DOHH2 (cell line): ENCODE data around the gene ADAM33.

Source experiments
- H3F3A ChIP-seq: fragments of 200-600 bp; sonication (generic), shearing (Covaris generic); 2 replicates; pipeline ENCODE4 v1.6.0; 2016; ENCODE audit warnings: antibody characterized with exemption, mild to moderate bottlenecking; ENCODE audit not compliant: control insufficient read depth, insufficient read depth
- H3K27ac ChIP-seq: fragments of 200-600 bp; sonication (generic); 2 replicates; pipeline ENCODE4 v1.5.1; 2014; ENCODE audit warnings: low read depth, mild to moderate bottlenecking, low read length, moderate library complexity
- H3K27me3 ChIP-seq: fragments of 200-600 bp; sonication (generic); 2 replicates; pipeline ENCODE4 v1.6.1; 2014; ENCODE audit warnings: mild to moderate bottlenecking, low read length, mixed read lengths; ENCODE audit not compliant: control insufficient read depth
- H3K36me3 ChIP-seq: fragments of 200-600 bp; sonication (generic); 2 replicates; pipeline ENCODE4 v1.6.1; 2014; ENCODE audit warnings: mild to moderate bottlenecking, low read length, moderate library complexity, mixed read lengths; ENCODE audit not compliant: control insufficient read depth
- H3K4me1 ChIP-seq: fragments of 200-600 bp; sonication (generic); 2 replicates; pipeline ENCODE4 v1.6.1; 2014; ENCODE audit warnings: mild to moderate bottlenecking, low read length, mixed read lengths; ENCODE audit not compliant: control insufficient read depth
- H3K4me2 ChIP-seq: fragments of 200-600 bp; sonication (generic); 2 replicates; pipeline ENCODE4 v1.6.0; 2014; ENCODE audit warnings: mild to moderate bottlenecking, low read length, moderate library complexity
- H3K4me3 ChIP-seq: fragments of 200-600 bp; sonication (generic); 2 replicates; pipeline ENCODE4 v1.5.1; 2014; ENCODE audit warnings: mild to moderate bottlenecking, low read length, mixed read lengths
- H3K79me2 ChIP-seq: fragments of 200-600 bp; sonication (generic); 2 replicates; pipeline ENCODE4 v1.6.1; 2014; ENCODE audit warnings: mild to moderate bottlenecking, low read length, mixed read lengths; ENCODE audit not compliant: control insufficient read depth
- H3K9me2 ChIP-seq: fragments of 200-600 bp; sonication (generic); replicated peaks from 2 replicates; pipeline ENCODE4 v1.6.1; 2014; ENCODE audit warnings: mild to moderate bottlenecking, low read length, mixed read lengths; ENCODE audit not compliant: control insufficient read depth
- H3K9me3 ChIP-seq: fragments of 200-600 bp; sonication (generic); 2 replicates; pipeline ENCODE4 v1.6.1; 2014; ENCODE audit warnings: antibody characterized with exemption, low read length, mixed read lengths; ENCODE audit not compliant: control insufficient read depth, insufficient read depth
- H4K20me1 ChIP-seq: fragments of 200-600 bp; sonication (generic); 2 replicates; pipeline ENCODE4 v1.6.0; 2014; ENCODE audit warnings: low read depth, mild to moderate bottlenecking, antibody characterized with exemption, low read length, moderate library complexity; ENCODE audit not compliant: control insufficient read depth, insufficient read depth
- EZH2phosphoT487 ChIP-seq: fragments of 200-600 bp; sonication (generic); IDR thresholded peaks from 2 replicates; pipeline ENCODE4 v1.6.1; 2017; ENCODE audit warnings: borderline replicate concordance, mild to moderate bottlenecking, antibody characterized with exemption, low read length, moderate library complexity, mixed read lengths
- TF ChIP-seq, protein P1 (sequence below): fragments of 200-600 bp; sonication (generic); IDR thresholded peaks from one replicate; pipeline ENCODE4 v1.5.1; 2014; ENCODE audit warnings: antibody characterized with exemption, mild to moderate bottlenecking, low read depth, low read length; ENCODE audit not compliant: poor library complexity, severe bottlenecking

The ADAM33 gene

DNA sequence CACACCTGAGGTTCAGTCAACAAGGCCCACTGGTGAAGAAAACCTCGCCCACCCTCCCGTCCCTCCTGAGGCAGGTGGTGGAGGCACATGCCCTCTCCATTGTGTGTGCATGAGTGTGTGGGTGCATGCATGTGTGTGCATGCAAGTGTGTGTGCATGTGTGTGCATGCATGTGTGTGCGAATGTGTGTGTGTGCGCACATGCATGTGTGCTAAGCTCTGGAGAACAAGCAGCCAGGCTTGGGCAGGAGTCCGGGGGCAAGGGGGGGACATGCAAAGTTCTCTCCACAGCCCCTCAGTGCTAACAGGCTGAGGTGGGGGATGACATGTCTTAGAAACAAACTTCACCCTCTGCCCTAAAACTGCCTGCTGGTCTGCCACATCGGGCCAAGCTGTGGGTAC is 47.6 kb upstream of the ADAM33 start:
- no peaks in the 10 kb centered on the region for H3K36me3 ChIP-seq
- H3K27ac ChIP-seq: no peak overlapping the region
- no peaks in the 10 kb centered on the region for H3K9me2 ChIP-seq
- TF ChIP-seq, protein P1, sequence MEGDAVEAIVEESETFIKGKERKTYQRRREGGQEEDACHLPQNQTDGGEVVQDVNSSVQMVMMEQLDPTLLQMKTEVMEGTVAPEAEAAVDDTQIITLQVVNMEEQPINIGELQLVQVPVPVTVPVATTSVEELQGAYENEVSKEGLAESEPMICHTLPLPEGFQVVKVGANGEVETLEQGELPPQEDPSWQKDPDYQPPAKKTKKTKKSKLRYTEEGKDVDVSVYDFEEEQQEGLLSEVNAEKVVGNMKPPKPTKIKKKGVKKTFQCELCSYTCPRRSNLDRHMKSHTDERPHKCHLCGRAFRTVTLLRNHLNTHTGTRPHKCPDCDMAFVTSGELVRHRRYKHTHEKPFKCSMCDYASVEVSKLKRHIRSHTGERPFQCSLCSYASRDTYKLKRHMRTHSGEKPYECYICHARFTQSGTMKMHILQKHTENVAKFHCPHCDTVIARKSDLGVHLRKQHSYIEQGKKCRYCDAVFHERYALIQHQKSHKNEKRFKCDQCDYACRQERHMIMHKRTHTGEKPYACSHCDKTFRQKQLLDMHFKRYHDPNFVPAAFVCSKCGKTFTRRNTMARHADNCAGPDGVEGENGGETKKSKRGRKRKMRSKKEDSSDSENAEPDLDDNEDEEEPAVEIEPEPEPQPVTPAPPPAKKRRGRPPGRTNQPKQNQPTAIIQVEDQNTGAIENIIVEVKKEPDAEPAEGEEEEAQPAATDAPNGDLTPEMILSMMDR: no peak
- no peak for TF ChIP-seq EZH2phosphoT487
- no peak overlapping the region for H3K4me2 ChIP-seq
- peaks cover 44% of the 10 kb centered on the region for H3K27me3 ChIP-seq
- no peaks in the 10 kb centered on the region for H3K4me1 ChIP-seq
- H3K9me3 ChIP-seq: no peaks in the 10 kb centered on the region
- no peaks in the 10 kb centered on the region for H3K79me2 ChIP-seq
- no peaks in the 10 kb centered on the region for H3F3A ChIP-seq
- no peak overlapping the region for H3K4me3 ChIP-seq
- H4K20me1 ChIP-seq: no peaks in the 10 kb centered on the region

DNA sequence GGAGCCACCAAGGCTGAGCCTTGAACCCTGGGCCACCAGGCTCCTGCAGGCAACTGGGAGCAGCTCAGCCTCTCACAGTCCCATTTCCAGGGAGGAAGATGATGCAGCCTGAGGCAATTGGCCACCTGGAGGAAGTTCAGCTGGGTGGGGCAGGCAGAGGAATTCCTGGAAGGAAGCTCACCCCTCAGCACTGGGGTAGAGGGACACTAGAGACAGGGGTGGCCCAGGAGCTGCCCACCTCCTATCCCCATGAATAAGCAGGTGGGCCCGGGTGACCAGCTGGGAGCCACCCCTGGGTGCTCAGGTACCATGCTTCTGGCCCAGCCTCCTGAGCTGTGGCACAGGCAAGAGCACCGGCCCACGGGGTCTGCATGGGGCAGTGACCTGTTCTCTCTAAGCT is 47.1 kb upstream of the ADAM33 start:
- Histone ChIP-seq H3K79me2 (no peaks in the 10 kb centered on the region), H3K4me3 (no peak overlapping the region), H3F3A (no peaks in the 10 kb centered on the region), H3K4me2 (no peak overlapping the region), H4K20me1 (no peaks in the 10 kb centered on the region), H3K9me2 (no peaks in the 10 kb centered on the region), H3K27me3 (peaks cover 44% of the 10 kb centered on the region), H3K9me3 (no peaks in the 10 kb centered on the region), H3K4me1 (no peaks in the 10 kb centered on the region), H3K36me3 (no peaks in the 10 kb centered on the region), H3K27ac (no peak overlapping the region)
- no peak for TF ChIP-seq EZH2phosphoT487
- TF ChIP-seq, protein P1: no peak

DNA sequence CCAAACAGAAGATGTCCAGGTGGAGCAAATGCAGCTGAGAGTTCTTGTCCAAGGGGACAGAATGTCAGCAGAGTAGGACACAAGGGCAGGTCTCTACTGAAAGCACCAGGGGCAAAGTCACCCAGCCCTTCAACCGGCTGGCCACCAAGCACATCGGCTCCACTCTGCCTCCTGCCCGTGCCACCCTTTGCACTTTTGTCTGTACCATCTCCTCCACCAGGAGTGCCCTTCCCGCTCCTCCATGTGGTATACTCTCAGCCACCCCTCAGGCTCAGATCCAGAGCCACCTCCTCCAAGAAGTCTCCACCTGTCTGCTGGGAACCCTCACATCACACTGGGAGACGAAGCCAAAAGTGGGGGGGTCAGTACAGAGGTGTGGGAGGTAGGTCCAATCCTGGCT is 46.5 kb upstream of the ADAM33 start:
- H3K36me3 ChIP-seq: no peaks in the 10 kb centered on the region
- H3K27me3 ChIP-seq: peaks cover 47% of the 10 kb centered on the region
- peaks cover 2% of the 10 kb centered on the region for H3K4me1 ChIP-seq
- no peaks in the 10 kb centered on the region for H3K9me3 ChIP-seq
- no peaks in the 10 kb centered on the region for H3F3A ChIP-seq
- H3K27ac ChIP-seq: no peak overlapping the region
- H4K20me1 ChIP-seq: no peaks in the 10 kb centered on the region
- H3K9me2 ChIP-seq: no peaks in the 10 kb centered on the region
- no peaks in the 10 kb centered on the region for H3K79me2 ChIP-seq
- H3K4me3 ChIP-seq: no peak overlapping the region
- H3K4me2 ChIP-seq: no peak overlapping the region
- no peak for TF ChIP-seq EZH2phosphoT487
- TF ChIP-seq, protein P1: no peak

DNA sequence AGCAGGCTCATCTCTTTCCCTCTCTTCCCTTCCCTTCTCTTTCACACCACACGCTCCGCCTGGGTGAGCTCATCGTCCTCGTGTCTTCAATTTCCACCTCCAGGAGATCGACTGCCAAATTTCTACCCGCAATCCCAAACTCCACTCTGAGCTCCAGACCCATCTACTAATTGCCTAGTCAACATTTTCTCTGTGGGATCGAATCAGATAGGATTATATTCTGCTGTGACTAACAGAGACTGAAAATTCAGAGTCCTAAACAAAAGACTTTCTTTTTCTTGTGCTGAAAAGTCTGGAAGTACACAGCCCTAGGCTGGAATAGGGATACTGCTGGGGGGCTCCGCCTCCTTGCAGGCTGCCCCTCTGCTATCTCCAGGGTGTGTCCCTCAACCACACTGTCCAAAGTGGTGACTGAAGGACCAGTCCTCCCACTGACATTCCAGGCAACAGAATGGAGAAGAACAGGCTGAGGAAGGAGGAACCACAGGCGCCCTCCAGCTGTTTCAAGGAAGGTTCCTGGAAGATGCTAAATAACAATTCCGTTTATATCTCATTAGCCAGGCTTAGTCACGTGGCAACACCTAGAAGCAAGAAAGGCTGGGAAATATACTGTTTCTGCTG is 45.7 kb upstream of the ADAM33 start:
- peaks cover 53% of the 10 kb centered on the region for H3K27me3 ChIP-seq

More for the DNA sequence above, 45.7 kb upstream of the ADAM33 start:
- Histone ChIP-seq H3K4me2 (no peak overlapping the region), H3K4me1 (peaks cover 8% of the 10 kb centered on the region), H3K79me2 (no peaks in the 10 kb centered on the region), H3F3A (no peaks in the 10 kb centered on the region), H3K9me2 (no peaks in the 10 kb centered on the region), H3K36me3 (no peaks in the 10 kb centered on the region), H3K9me3 (no peaks in the 10 kb centered on the region), H3K27ac (no peak overlapping the region), H3K4me3 (no peak overlapping the region), H4K20me1 (no peaks in the 10 kb centered on the region)
- TF ChIP-seq EZH2phosphoT487: no peak
- TF ChIP-seq, protein P1: no peak
